IgD-negative memory B cell (primary cell): ENCODE measurements around the gene CACHD1. TPM values are rescaled to one million over a fixed set of nuclear protein-coding genes. Genes with fewer than 3 reads are reported as not detected.

Experiments
- H3K27ac Mint-ChIP-seq, 3 donors: one replicate each; pipeline ENCODE4 v1.8.0; 2020 to 2022; ENCODE audit warnings: mild to moderate bottlenecking in 3 of 3, mixed read lengths in 3 of 3, moderate library complexity in 1 of 3
- H3K27me3 Mint-ChIP-seq: one replicate; pipeline ENCODE4 v1.8.0; 2021; ENCODE audit warnings: mixed read lengths
- H3K36me3 Mint-ChIP-seq: one replicate; pipeline ENCODE4 v1.8.0; 2020; ENCODE audit warnings: mild to moderate bottlenecking, mixed read lengths
- H3K4me1 Mint-ChIP-seq, 3 donors: one replicate each; pipeline ENCODE4 v1.8.0; 2020 to 2022; ENCODE audit warnings: mixed read lengths in 3 of 3, mild to moderate bottlenecking in 1 of 3
- H3K4me3 Mint-ChIP-seq, 4 donors: one replicate each; pipeline ENCODE4 v1.8.0; 2020 to 2022; ENCODE audit warnings: mild to moderate bottlenecking in 4 of 4, mixed read lengths in 4 of 4, moderate library complexity in 3 of 4
- H3K9me3 Mint-ChIP-seq, 3 donors: one replicate each; pipeline ENCODE4 v1.8.0; 2020 to 2021; ENCODE audit warnings: mixed read lengths in 3 of 3, mild to moderate bottlenecking in 1 of 3
- polyA plus RNA-seq: library from polyadenylated mRNA; unstranded; fragments of 300-500 nt; fragmentation: Illumina TruSeq; gene quantifications from one replicate; pipeline ENCODE4 v1.2.3, GENCODE V29; 2021

The CACHD1 gene
- polyA plus RNA-seq, 1 donor from 2014 or later = 0.08 TPM

- Mint-ChIP-seq H3K27ac (no peak overlapping the region), H3K36me3 (no peaks in the 10 kb centered on the region), H3K27me3 (peaks cover 8% of the 10 kb centered on the region), H3K4me3 (no peak overlapping the region), H3K9me3 (no peaks in the 10 kb centered on the region), H3K4me1 (no peaks in the 10 kb centered on the region)
Measured at GRCh38 chr1:64480999-64481772, 11.3 kb downstream of the CACHD1 start.

DNA sequence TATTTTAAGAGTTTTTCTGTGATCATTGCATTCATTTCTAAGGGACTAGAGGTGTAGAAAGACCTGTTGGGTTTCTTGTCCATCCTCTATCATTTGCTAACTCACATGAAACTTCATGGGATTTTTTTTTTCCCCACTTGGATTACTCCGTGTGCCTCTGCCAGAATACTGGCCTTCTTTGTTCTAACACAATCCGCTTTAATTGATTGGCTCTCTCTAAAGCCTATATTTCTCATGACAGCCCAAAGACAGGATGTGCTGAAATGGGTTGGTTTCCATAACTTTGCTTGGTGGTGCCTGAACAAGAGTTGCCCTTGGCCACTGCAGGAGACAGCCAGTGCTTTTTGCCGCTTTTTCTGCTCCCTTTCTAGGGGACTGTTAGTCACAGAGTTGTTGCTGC lies 12.2 kb downstream of the CACHD1 start:
- H3K4me3 Mint-ChIP-seq = no peak overlapping the region
- H3K27ac Mint-ChIP-seq = peak overlapping the region in 1 of 3 donors; percentile 40
- no peaks in the 10 kb centered on the region for H3K36me3 Mint-ChIP-seq
- no peaks in the 10 kb centered on the region for H3K4me1 Mint-ChIP-seq
- no peaks in the 10 kb centered on the region for H3K9me3 Mint-ChIP-seq
- H3K27me3 Mint-ChIP-seq = peaks cover 8% of the 10 kb centered on the region

GRCh38 chr1:64482720-64483119 lies 12.8 kb downstream of the CACHD1 start:
- H3K9me3 Mint-ChIP-seq = no peaks in the 10 kb centered on the region
- H3K27me3 Mint-ChIP-seq = peaks cover 8% of the 10 kb centered on the region
- H3K4me3 Mint-ChIP-seq = no peak overlapping the region
- H3K36me3 Mint-ChIP-seq = no peaks in the 10 kb centered on the region
- no peak overlapping the region for H3K27ac Mint-ChIP-seq
- no peaks in the 10 kb centered on the region for H3K4me1 Mint-ChIP-seq

DNA sequence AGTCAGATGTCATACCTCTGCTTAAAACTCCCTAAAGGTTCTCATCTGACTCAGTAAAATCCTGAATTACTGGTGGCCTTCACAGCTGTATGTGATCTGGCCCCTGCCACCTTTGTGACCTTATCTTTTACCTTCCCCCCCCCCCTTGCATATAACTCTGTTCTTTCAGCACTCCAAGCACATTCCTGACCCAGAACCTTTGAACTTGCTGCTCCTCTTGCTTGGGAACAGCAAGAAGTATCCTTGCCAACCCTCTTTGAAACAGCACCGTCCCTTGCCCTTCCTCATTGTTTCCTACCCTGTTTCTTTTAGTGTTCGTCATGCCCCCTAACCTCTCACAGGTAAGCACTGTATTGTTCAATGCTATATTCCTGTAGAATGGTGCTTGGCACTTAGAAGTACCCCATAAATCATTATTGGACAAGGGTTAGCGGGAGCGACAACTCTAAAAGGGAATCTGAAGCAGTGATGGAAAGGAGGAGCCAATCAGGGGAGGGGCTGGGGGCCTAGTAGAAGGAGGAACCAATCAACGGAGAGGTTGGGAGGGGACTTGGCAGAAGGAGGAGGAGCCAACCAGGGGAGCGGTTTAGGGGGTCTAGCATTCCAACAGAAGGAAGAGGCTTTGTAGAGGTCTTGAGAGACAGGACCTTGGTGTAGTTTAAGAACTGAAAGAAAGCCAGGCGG lies 13.9 kb downstream of the CACHD1 start:
- no peaks in the 10 kb centered on the region for H3K36me3 Mint-ChIP-seq
- H3K4me1 Mint-ChIP-seq = no peaks in the 10 kb centered on the region
- H3K4me3 Mint-ChIP-seq = no peak overlapping the region
- H3K27ac Mint-ChIP-seq = no peak overlapping the region
- H3K9me3 Mint-ChIP-seq = no peaks in the 10 kb centered on the region
- H3K27me3 Mint-ChIP-seq = peaks cover 8% of the 10 kb centered on the region

GRCh38 chr1:64484651-64485050 lies 14.7 kb downstream of the CACHD1 start:
- Mint-ChIP-seq H3K36me3 (no peaks in the 10 kb centered on the region), H3K4me3 (no peak overlapping the region), H3K9me3 (no peaks in the 10 kb centered on the region), H3K27me3 (peaks cover 8% of the 10 kb centered on the region), H3K4me1 (no peaks in the 10 kb centered on the region), H3K27ac (no peak overlapping the region)

- Mint-ChIP-seq H3K4me3 (no peak overlapping the region), H3K27me3 (peaks cover 8% of the 10 kb centered on the region), H3K36me3 (no peaks in the 10 kb centered on the region), H3K4me1 (no peaks in the 10 kb centered on the region), H3K27ac (no peak overlapping the region), H3K9me3 (no peaks in the 10 kb centered on the region)
Measured at GRCh38 chr1:64486193-64486592, 16.3 kb downstream of the CACHD1 start.

DNA sequence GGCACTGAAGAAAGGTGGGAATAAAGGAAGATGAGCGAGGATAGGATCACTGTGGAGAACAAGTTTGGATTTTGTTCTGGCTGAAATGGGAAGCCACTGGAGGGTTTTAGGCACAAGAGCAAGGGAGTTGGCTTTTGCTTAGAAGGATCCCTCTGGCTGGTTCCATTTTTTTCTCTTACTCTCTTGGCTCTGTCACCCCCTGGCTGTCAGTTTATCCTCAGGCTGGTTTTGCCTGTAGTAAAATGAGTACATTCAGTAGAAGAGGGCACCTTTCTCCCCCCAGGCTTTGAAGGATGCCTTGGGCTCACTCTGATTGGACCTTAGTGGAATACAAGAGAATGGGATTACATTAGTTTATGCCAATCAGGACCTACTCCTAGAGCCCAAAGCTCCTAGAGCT lies 17.1 kb downstream of the CACHD1 start:
- no peaks in the 10 kb centered on the region for H3K36me3 Mint-ChIP-seq
- no peaks in the 10 kb centered on the region for H3K9me3 Mint-ChIP-seq

GRCh38 chr1:64488862-64489261 lies 18.9 kb downstream of the CACHD1 start:
- Mint-ChIP-seq H3K36me3 (no peaks in the 10 kb centered on the region), H3K27ac (no peak overlapping the region), H3K4me1 (no peaks in the 10 kb centered on the region), H3K9me3 (no peaks in the 10 kb centered on the region), H3K4me3 (no peak overlapping the region), H3K27me3 (peaks cover 13% of the 10 kb centered on the region)

More for the DNA sequence above, 17.1 kb downstream of the CACHD1 start:
- H3K27ac Mint-ChIP-seq = no peak overlapping the region
- H3K4me1 Mint-ChIP-seq = no peaks in the 10 kb centered on the region
- no peak overlapping the region for H3K4me3 Mint-ChIP-seq
- H3K27me3 Mint-ChIP-seq = peaks cover 6% of the 10 kb centered on the region

- Mint-ChIP-seq H3K4me1 (no peaks in the 10 kb centered on the region), H3K4me3 (no peak overlapping the region), H3K27me3 (peaks cover 11% of the 10 kb centered on the region), H3K9me3 (no peaks in the 10 kb centered on the region), H3K36me3 (no peaks in the 10 kb centered on the region), H3K27ac (no peak overlapping the region)
Measured at GRCh38 chr1:64489707-64490106, 19.8 kb downstream of the CACHD1 start.

GRCh38 chr1:64490213-64490818 lies 20.4 kb downstream of the CACHD1 start:
- Mint-ChIP-seq H3K27ac (no peak overlapping the region), H3K4me1 (no peaks in the 10 kb centered on the region), H3K4me3 (no peak overlapping the region), H3K27me3 (peaks cover 9% of the 10 kb centered on the region), H3K36me3 (no peaks in the 10 kb centered on the region), H3K9me3 (no peaks in the 10 kb centered on the region)

DNA sequence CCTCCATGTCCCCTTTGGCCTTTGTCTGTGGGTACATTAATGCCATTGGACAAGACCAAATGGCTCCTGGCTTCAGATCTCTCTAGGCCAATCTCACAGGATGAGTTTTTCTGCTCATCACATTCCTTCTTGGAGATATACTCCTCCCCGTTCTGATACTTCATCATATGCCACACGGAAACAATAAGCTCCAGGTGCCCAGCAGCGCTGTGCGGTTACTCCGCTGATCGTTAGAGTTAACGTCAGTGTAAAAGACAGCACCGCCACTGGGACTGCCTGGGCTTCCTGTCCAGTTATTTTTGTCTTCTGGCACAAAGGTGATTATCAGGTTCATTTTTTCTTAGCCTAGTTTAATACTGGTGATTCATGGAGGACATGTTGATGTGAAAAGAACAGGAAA lies 22.5 kb downstream of the CACHD1 start:
- Mint-ChIP-seq H3K27me3 (peaks cover 11% of the 10 kb centered on the region), H3K4me3 (no peak overlapping the region), H3K36me3 (no peaks in the 10 kb centered on the region), H3K9me3 (no peaks in the 10 kb centered on the region), H3K27ac (no peak overlapping the region), H3K4me1 (no peaks in the 10 kb centered on the region)

DNA sequence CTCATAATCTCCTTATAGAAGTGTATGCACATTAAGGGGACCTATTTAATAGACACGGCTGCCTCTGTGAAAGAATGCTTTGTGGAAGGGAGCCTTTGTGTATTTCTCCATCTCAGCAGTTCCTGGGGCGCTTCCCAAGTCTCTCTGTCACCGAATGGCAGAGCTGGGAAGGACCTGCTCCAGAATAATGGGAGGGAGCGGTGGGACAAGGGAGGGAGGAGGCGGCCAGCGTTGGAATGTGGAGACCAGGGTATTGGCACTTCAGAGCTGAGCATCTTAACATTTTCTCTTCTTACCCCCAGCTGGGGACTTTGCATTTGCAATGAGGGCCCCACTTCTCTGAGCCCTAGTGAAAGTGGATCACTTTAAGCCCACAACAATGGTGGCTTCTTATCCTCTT lies 23.9 kb downstream of the CACHD1 start:
- Mint-ChIP-seq H3K27me3 (peaks cover 11% of the 10 kb centered on the region), H3K4me3 (no peak overlapping the region), H3K9me3 (peaks cover 0 to 2% (median 0%) of the 10 kb centered on the region in 3 donors), H3K27ac (no peak overlapping the region), H3K4me1 (no peaks in the 10 kb centered on the region), H3K36me3 (no peaks in the 10 kb centered on the region)

DNA sequence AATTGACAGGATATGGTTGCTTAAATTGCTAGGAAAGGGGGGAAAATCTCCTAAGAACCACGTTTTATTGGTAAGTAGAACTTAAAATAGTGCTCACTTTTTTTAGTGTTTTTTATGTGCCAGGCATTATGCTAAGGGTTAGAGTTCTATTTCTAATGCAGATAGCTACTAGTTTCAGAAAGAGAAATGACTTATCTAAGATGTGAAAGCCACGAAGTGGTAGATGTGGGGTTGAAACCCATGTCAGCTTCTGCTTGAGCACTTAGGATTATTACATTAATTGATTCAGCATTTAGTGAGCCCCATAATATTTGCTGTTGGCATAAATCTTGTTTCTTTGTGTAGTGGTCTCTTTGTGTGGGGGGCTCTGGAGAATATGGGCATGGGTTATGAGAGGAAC lies 24.7 kb downstream of the CACHD1 start:
- Mint-ChIP-seq H3K4me3 (no peak overlapping the region), H3K27me3 (peaks cover 14% of the 10 kb centered on the region), H3K9me3 (peaks cover 0 to 2% (median 0%) of the 10 kb centered on the region in 3 donors), H3K4me1 (no peaks in the 10 kb centered on the region), H3K27ac (no peak overlapping the region), H3K36me3 (no peaks in the 10 kb centered on the region)

DNA sequence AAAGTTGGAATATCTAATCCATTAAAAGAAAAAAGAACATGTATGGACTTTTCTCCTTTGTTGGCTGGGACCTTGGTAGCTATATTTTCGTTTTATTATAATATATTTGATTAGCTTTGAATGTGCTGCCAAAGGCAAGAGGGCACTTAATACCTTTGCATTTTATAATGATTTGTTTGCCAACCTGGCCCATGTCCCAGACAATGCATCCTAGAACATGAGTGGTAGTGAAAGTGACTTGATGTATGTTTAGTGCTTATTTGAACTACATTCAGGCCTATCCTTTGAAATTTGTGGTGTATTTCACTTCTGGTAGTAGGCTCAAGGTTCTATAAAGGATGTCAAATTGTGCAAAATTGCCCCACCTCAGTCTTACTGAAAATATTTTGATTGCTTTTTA lies 25.9 kb downstream of the CACHD1 start:
- Mint-ChIP-seq H3K9me3 (peaks cover 0 to 2% (median 0%) of the 10 kb centered on the region in 3 donors), H3K4me1 (no peaks in the 10 kb centered on the region), H3K27me3 (peaks cover 14% of the 10 kb centered on the region), H3K4me3 (no peak overlapping the region), H3K27ac (no peak overlapping the region), H3K36me3 (no peaks in the 10 kb centered on the region)

- Mint-ChIP-seq H3K9me3 (peaks cover 0 to 2% (median 0%) of the 10 kb centered on the region in 3 donors), H3K27me3 (peaks cover 17% of the 10 kb centered on the region), H3K36me3 (no peaks in the 10 kb centered on the region), H3K4me3 (no peak overlapping the region), H3K27ac (no peak overlapping the region), H3K4me1 (no peaks in the 10 kb centered on the region)
Measured at GRCh38 chr1:64496606-64497005, 26.7 kb downstream of the CACHD1 start.
